Stimulated activated CD8-positive, alpha-beta memory T cell treated with anti-CD3 and anti-CD28 coated beads, Interleukin-15, amount 100 ng/mL, for 48 hours (primary cell): ENCODE measurements around the gene SPAAR.

Experiments used
- DNase-seq, 2 donors: peaks; one replicate each; pipeline ENCODE4 v3.0.0-alpha.2; 2020; ENCODE audit warnings: low read depth in 2 of 2

Gene SPAAR

DNA sequence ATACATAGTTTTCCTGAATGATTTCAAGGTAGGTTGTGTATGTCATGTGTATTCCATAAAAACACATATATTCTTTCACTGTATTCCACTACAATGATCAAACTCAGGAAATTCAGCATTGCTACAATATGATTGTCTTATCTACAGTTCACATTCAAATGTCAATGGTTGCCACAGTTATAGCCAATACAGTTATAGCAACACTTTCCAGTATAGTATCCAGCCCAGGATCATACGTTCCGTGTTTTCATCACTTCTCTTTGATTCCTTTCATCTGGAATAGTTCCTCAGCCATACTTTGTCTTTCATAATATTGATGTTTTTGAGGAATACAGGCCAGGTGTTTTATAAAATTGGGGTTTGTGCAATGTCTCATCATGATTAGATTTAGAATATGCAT lies 39.2 kb downstream of the SPAAR start:
- no peak for DNase-seq

DNA sequence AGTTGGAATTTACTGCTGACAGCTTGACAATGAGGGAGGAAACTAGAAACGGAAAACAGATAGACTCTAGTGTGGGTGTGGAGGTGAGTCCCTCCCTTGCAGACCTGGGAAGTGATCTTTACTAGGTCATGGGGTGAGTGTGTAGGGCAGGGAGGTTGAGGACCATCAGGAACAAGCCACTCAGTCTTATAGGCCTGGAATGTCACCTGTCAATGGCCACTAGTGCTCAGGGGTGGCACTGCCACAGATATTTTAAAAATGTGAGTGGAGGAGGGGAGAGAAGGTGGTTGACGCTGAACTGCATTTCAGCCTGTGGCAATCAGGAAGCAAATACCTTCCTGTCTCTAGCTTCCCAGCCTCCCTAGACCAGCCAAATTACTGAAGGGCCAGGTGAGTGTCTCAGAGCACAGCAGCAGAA lies 39.6 kb downstream of the SPAAR start:
- DNase-seq = no peak

DNA sequence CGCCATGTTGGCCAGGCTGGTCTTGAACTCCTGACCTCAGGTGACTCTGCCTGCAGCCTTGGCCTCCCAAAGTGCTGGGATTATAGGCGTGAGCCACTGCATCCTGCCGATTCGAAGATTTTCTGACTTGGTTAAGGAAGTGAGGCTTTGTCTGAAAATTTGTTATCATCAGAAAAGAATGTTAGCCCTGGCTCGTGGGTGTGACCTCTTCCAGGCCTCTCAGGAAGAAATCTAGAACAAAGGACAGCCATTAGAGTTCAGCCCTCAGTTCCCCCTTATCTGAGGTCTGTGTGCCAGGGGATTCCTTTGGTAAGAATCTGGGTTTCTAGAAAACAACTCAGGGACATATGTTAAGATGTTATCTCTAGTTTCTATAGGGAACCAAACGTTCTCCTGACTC lies 42.4 kb downstream of the SPAAR start:
- no peak for DNase-seq

DNA sequence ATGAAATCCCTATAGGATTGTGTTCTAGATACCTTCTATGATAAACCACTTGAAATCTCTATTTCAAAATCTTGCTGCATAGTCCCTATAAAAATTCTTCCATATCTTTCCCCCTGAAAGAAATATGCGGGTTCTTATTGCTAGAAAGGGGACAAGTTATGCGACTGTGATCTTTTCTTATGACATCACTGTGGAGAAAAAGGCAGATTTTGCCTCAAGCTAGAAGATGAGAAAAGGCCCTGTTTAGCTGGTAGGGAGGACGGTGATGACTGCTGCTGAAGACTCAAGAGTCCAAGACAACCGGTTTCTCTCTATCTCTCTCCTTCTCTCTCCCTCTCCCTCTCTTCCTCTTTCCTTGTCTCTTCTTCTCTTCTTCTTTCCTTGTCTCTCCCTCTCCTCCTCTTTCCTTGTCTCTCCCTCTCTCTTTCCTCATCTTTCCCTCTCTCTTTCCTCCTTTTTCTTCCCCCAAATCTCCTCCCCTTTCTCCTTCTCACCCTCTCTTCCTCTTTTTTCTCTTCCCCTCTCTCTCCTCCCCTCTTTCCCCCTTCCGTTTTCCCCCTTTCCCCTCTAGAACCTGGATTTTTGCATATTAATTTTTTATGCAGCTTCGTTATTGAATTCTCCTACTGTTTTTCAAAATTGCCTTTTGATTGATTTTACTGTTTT lies 43.4 kb downstream of the SPAAR start:
- no peak for DNase-seq

DNA sequence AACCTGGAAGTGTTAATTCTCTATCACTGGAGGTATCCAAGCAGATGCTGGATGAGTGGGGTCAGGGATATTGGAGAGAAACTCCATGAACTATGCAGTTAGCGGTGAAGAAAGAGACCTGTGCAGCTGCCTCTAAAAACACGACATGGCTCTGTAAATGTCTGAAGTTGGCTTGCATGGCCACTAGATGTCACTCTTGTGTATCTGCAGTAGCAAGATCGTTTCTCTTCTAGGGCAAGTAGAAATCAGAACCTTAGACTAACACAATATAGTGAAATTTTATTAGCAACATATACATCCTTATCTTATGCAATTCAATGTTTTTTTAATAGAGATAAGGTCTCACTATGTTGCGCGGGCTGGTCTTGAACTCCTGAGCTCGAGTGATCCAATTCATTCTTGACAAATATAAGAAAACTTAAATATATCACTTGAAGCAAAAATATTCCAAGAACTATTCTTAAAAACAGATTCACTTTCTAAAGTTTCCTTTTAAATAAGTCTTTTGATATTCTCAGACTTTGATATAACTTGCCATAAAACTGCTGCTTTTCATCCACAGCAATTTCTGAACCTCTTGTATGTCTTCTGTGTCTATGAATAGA lies 45.8 kb downstream of the SPAAR start:
- DNase-seq = no peak

DNA sequence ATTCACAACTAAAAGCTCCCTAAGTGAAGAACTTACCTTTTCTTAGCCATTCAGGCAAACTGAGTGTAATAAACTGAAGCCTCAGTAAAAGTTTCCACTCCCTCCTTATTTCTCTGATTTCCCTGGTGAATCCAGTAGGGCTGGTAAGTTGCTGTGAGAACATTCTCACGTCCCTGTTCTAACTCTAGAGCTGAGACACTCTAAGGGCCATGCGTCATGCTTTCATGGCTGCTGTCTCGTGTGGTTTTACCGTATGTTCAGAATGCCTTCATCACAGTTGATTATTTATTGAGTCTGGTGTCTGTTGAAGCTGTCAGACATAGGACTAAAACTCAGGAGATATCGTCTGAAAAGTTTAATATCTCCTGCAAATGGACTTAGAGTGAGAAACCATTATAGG lies 47.4 kb downstream of the SPAAR start:
- no peak for DNase-seq

DNA sequence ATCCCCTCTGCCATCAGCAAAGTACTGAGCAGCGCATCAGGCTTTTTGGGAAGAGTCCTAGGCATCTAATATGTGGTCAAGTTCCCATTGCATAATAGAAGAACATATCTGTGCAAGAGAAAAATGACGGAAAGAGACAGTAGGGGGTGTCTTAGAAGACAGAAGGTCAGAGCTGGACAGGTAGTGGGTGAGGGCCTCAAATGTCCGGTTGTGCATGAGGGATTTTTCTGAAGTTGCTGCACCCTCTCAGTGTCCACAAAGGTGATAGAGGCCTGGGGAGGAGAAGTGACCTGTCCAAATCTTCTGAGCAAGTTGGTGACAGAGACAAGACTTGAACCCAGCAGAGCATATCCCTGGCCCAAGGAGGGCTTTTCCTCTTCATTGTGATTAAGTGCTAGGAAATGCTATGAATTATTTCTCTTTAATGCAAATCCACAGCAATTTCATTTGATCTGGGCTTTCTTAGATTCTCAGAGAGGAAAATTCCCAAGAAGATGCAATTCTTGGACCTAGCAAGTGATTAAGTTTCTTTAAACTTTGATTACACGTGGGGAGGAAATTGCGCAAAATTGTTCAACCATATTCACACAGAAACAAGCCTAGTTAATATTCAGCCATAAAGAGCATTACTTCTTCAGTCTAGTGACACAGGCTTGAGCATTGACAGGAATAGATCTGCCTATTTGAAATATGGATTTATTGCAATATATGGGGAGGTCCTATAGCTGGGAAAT lies 49.0 kb downstream of the SPAAR start, which contains the start of gene OR2S2:
Gene OR2S2, minus strand, starts transcription at position 51 of the 734 bp plus-strand sequence. CDS start 56 bp downstream, outside the sequence.
- no peak for DNase-seq

DNA sequence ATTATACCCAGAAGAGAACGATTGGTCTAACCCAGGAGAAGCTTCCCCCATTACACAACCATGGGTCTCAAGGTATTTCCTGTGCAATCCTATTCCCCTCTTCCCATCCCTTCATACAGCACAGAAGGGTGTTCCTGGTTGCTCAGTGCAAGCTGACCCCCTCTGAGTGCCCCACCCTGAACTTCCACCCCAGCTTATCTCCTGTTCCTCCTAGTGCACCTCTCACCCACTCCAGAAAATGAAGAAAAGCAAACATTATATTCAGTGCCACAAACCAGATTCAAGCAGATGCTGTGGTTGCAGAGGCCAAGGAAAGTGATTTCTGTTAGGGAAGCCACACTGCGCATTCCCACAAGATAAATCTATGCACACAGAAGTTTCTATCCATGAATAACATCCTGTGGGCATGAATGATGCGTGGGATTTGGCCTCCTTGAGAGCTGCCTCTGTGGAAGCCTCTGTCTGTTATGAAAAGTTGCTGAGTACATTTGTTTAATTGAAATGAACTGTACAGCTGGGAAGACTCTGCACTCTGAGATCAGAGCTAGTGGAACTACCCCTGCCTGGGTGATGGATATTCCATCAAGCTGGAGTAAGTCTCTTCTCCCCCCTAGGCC lies 50.9 kb downstream of the SPAAR start:
- DNase-seq = no peak
